HL-60/S4 treated with phorbol 12-myristate 13-acetate at 8.2 ng/mL for 4 days and 3 days (cell line): ENCODE data around the gene PHF21A.
"Not testable (repeated sequence)": the region's sequence is repeated elsewhere in the genome, so short reads cannot be mapped to it uniquely, and the experiment has no call there.

Source experiments
- in situ Hi-C: fragments of 300-500 bp; cut with MboI; formaldehyde crosslinking; loops from 2 replicates; pipeline ENCODE4 v1.15.0; 2022; ENCODE audit warnings: low sequenced_read_pairs

PHF21A gene

DNA sequence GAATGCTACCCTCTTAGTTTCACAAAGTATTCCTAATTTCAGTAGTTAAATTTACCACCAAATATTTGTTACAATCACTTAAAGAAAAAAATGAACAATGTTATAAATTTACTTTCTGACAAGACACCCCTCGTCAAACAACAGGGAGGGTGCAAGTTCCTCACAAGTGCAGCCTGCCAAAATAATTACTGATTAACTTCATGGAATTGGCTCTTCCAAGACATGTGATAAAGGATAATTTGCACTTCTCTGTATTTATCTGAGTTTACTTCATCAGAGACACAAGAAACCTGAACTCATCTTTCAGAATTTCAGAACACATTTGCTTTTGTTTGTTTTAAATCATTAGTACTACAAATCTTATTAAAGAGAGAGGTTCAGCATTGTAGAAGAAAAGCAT, 132.3 kb downstream of the PHF21A start:
- in situ Hi-C loops: no loop called here

DNA sequence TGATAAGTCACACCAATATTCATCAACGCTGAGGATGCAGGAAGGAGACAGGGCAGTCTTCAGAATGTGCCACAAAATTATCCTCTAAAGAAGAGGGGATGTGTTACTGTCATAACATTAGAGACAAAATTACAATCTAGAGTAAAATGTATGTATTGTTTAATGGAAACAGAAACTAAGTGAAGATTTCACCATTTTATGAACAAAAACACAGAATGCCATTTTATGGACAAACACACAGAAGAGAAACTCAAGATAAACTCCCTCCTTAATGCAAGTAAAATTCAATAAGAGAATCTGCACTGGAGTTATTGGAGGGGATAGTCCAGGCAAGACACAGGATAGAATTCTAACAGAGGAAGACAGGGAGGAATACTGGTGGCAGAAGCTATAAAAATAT, 136.0 kb downstream of the PHF21A start:
- in situ Hi-C loops: no loop called here

DNA sequence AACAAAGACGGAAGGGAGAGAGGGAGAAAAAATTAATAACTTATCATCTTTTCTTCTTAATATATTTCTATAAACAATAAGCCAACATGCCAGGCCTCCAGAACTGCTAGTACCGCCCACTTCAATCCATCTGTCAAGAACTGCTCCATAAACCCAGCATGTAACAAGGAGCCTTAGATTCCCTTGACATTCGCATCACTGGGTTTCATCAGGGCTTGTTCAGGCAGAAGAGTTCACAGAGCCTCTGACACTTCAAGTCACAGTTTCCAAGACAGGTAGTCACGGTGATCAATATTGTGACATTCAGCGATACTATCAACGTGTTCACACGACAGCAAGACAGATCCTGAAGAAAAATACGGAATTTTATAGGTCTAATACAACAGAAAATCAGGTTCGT, 137.1 kb downstream of the PHF21A start:
- in situ Hi-C loops: no loop called here

DNA sequence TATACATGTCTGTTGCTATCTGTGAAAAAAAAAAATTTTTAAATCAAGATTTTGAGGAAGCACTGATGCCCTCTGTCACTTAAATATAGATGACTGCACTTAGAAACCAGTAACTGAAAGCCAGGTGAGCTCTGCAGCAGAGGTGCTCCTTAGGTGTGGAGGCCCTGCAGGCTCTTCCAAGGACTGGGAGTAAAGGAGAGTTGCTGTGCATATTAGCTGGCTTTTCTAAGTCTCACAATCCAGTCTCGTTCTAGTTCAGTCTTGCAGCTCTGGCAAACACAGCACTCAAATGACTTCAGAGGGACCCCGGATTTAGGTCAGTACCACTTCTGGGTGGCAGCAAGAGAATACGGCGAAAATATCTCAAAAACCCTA, 137.8 kb downstream of the PHF21A start:
- in situ Hi-C loops: no loop called here

DNA sequence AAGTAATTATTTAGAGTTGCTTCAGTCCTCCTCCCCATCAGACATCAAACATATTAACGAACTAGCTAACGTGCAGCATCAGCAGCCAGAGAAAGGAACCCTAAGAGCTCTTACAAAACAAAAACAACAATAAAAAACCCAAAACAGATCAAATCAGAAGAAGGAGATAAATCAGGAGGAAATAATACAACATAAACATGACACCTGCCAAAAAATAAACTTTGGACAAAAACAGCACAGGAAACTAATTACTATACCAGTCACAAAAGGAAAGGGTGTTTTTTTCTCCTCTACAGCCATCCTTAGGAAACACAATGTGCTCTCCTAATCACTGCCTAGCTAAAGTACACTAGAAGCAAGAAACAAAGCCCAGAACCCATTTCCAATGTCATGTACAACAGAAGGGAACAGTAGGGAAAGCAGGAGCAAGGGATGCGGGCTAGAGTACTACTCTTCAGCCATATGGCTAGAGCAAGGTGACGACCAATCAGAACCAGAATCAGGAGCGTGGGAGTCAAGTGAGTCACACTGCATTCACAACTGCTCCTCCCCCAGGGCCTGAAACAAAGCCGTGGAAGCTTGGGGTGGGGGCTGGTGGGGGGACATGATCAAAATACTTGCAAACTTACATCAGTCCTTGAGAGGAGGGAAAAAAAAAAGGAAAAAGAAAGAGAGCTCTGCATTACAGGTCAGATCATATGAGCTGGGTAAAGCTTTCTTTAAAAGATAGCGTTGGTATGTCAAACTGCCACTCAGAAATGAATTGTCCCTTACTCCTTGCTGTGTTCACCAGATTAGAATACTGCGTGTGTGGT, 138.4 kb downstream of the PHF21A start:
- in situ Hi-C loops: no loop called here

DNA sequence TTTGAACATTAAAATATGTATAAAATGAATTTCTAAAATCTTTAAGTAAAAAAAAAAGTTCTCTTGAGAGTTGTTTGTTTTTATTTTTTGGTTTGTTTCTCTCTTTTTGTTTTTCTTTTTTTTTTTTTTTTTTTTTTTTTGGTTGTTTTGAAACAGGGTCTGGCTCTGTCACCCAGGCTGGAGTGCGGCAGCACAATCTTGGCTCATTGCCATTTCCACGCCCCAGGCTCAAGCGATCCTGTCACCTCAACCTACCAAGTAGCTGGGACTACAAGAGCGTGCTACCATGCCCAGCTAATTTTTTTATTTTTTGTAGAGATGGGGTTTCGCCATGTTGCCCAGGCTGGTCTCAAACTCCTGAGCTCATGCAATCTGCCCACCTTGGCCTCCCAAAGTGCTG, 139.4 kb downstream of the PHF21A start:
- in situ Hi-C loops: not testable (repeated sequence)

DNA sequence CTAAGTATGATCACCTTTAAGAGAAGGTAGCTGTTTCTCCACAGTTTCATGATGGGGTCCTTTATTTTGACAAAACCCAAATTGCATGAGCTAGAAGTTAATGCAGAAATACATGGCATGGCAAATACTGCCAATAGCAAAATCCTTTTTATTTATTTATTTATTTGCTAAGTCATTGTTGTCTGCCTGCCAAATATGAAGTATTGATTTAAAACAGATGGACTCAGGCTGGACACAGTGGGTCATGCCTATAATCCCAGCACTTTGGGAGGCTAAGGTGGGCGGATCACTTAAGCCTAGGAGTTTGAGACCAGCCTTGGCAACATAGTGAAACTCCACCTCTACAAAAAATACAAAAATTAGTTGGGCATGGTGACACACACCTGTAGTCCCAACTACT, 146.4 kb downstream of the PHF21A start:
- in situ Hi-C loops: no loop called here

DNA sequence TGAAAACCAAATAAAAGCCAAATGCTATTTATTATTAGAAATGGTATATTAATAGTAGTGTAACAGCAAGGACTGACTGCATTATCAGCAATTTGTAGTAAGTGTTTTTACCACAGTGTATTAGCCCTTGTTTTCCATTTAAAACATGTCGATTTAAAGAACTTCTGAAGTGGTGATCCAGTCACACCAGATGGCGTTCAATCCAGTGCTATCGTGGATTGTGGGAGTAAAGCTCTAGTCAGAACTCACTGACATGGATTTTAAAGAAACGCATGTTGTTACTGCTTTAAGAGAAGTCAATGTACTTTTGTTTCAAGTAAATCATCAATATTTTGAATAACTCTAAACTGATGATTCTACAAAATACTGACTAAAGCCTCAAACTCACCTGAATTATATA, 147.7 kb downstream of the PHF21A start:
- in situ Hi-C loops: no loop called here

DNA sequence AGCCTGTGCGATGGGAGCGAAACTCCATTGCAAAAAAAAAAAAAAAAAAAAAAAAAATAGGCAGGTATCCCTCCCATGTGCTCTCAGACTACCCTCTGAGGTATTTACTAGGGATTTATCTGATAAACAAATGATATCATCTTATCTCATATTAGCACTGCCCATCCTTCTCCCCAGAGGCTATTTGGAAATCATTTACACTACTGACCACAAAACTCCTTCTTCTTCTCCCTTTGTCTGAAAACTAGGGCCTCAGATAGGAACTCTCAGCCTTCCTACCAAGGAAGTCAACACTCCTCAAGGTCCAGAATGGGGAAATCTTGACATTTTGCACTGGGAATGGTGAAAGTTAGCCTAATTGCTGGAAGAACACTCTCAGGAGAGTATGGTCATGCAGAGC, 152.4 kb downstream of the PHF21A start:
- in situ Hi-C loops: no loop called here

DNA sequence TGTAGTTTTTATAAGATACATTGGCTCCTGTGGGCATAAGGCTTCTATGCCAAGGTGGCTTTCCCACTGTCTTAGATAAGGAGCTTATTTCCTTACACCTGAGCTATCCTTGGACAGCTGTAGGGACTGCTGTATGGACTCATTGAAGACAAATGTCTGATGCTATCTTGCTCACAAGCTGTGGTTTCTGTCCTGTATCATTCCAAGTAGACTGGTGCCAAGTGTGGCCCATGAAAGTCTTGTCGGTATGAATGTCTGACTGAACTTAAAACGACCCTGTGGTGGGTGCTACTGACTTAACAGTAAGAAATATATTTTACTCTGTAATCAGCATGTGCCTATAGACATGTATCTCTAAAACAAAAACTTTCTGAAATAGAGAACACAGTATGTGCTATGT, 153.7 kb downstream of the PHF21A start:
- in situ Hi-C loops: no loop called here

DNA sequence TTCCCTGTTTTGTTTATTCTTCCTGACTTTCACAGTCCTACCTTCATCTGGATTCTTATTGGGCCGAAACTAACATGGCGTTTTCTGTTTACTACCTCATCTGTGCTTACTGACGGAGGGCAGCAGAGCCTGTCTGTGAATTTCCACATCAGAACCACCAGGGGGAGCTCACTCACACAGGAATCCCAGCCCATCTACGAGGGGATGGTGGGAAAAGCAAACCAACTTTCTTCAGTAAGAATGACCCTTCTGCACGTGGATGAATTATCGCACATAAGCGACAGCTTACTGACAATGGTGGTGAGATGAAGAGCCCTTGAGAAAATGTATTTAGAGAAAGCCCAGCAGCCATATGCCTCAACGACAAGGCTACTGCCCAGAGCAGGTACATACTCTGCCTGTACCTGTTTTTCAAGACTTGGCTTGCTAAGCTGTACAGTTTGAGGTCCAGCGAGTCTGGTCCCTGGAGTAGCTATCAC, 156.3 kb downstream of the PHF21A start:
- in situ Hi-C loops: no loop called here

DNA sequence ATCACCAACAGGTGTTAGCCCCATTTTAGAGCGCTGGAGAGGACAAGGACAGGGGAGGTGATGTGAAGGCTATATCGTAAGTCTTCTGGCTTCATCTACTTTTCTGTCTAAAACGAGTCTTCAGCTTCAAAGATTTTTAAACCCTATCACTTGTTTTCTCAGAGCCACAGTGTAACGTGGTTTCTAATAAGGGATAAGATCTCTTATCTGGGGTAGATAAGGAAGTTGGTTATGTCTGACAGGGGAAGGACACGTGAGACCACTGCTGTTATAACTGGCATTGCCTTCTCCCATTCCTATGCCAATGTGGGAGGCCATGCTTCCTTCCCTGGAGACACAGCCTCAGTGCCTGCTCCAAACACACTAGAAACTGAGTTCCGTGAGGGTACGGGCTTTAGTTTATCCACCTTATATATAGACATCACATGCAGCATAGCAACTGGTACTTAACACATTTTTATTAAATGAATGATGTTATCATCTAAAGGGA, 159.5 kb downstream of the PHF21A start:
- in situ Hi-C loops: no loop called here

DNA sequence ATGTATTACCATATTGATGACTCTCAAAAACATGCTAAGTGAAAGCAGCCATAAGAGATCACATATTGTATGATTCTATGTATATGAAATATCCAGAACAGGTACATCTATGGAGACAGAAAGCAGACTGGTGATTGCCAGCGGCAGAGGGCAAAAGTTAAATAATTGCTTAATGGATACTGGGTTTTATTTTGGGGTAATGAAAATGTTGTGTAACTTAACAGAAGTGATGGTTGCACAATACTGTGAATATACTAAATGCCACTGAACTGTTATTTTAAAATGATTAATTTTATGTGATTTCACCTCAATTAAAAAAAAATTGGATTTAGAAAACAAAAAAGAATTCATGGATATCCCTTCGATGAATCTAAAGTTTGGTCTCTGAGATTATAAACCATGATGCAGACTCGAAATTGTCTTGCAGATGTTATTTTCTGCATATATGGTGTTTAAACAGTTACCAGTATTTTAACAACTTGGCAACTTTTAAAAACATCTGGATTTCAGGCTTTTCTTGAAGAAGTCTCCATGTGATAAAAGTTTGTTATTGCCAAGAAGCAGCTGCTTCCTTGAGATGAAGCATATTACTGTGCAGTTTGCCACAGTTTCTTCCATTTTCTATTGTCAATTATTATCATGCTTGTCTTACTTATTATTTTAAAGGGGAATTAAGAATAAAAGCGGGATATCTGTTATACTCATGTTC, 160.7 kb downstream of the PHF21A start:
- in situ Hi-C loops: no loop called here

DNA sequence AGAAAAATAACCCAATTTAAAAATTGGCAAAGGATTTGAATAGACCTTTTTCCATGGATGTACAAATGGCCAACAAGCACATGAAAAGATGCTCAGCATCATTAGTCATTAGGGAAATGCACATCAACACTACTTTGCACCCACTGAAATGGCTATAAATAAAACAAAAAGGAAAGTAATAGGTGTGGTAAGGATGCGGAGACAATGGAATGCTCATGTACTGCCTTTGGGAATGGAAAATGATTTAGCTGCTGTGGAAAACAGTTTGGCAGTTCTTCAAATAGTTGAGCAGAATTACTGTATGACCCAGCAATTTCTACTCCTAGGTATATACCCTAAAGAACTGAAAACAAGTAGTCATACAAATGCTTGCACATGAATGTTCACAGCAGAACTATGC, 161.4 kb downstream of the PHF21A start:
- in situ Hi-C loops: no loop called here

DNA sequence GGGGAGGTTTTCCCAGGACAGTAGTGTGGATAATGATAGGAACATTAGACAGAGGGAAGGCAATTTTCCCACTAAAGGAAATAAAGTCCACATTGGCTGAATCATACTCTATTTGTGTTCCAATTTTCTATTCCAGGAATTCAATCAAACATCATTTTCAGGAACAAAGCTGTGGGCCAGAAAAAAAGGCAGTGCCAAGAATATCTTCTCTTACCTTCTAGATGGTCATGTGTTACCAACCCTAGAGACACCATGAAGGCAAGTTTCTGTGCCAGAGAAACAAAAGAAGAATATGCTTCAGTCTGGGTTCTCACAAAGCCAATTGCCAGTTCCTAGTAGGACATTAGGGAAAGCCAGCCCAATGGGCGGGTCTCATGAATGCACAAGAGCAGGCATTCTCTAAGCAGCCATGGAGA, 171.3 kb downstream of the PHF21A start:
- in situ Hi-C loops: no loop called here

DNA sequence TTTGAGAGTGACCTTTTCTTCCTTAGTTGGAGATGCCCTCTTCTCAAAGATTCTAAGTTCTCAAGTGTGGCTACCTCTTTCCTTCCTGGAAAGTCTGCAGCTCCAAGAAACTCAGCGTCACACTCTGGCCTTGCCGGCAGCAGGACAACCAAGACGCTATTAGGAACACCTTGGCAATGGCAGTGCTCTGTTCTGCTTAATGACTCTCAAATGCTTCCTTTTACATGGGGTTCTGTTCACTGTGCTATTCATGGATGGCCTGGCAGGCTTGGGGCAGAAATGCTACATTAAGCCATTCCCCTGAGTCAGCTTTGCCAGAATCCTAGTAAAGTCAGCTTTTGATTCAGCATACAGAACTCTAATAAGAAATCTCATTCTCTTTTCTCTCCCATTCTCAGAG, 172.9 kb downstream of the PHF21A start:
- in situ Hi-C loops: no loop called here

DNA sequence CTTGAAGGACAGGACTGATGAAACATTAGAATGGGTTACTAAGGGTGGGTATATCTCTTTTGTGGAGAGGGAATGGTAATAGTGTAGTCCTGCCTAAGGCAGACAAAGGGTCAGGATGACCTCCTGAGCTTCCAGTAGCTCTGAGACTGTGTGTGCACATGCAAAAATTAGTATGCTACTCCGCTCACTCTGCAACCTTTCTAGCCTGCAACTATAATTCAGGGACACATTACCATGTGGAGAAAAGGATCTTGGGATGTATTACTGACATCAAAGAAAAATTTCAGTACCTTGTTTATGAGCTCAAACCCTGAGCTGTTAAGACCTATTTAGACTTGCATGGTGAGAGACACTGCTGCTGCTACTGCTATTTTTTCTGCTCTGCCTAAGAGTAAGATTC, 173.4 kb downstream of the PHF21A start:
- in situ Hi-C loops: no loop called here

DNA sequence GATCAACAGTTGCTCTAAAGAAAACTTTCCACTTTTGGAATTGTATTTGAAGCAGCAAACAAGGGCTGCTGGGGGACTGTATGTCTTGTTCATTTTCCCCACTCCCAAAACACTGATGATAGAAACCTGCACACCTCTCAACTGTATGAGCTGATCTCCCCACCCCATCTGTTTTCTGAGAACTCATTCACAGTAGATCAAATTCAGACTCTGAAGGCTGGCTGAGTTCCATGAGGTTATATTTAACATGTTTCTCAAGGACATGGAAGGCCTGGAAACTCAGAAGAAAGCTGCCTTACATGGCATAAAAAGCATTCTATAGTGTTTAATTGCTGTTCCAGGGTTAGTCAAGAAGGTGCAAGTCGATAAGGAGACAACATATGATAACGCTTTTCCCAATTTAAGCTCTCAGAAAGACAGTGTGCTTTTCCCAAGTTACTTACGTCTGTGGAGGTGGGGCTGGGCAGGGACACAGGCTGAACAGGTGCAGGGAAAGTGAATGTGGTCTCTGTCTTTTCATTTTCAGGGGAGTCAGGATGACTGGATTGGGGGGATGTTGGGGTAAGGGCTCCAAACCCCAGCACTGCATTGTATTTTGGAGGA, 175.8 kb downstream of the PHF21A start:
- in situ Hi-C loops: no loop called here

DNA sequence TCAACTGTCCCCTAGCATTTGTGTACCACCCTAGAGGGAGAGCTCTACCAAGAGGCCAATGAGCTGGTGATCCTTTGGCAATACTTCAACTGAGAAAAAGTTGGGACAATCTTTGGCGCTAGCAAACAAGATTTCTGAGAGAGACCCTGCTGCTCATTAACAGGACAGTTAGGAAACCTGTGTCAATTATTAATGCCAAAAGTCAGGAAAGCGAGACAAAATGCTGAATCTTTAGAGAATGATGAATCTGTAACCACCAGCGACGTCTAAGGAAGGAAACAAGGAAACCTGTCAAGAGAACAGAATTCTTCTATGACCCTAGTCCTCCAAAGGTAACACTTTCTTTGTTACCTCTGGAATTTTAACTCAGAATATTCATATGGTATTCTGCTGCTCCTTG, 178.9 kb downstream of the PHF21A start:
- in situ Hi-C loops: no loop called here

DNA sequence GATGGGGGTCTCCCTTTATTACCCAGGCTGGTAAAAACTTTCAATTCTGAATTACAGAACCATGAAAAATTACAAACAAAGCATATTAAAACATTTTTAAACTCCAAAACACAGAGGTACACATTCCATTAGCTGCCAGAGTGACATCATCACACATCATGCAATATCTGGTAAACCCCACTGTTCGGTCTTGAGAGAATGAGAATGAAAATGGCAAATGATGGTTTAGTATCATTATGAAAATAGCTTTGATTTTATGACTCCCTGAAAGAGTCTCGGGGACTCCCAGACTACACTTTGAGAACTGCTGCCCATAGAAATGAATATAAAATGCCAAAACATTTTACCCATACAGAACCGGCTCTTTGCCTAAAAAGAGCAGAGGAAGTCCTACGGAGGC, 180.0 kb downstream of the PHF21A start:
- in situ Hi-C loops: no loop called here

DNA sequence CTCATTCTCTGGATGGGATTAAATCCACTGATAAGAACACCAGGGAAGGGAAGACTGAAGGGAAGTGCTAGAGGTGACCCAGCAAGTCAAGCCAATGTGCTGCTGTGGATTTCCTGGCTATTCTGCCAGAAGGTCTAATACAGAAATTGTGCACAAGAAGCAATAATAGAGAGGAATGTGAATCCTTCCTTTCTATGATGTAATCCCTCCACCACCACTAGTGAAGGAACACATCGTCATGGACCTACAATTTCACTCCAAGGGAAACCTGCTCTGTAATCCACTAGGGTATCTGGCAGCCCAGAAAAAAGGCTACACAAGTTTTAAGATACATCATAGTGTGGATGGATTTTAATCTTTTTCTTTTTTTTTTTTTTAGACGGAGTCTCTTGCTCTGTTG, 181.4 kb downstream of the PHF21A start:
- in situ Hi-C loops: no loop called here

DNA sequence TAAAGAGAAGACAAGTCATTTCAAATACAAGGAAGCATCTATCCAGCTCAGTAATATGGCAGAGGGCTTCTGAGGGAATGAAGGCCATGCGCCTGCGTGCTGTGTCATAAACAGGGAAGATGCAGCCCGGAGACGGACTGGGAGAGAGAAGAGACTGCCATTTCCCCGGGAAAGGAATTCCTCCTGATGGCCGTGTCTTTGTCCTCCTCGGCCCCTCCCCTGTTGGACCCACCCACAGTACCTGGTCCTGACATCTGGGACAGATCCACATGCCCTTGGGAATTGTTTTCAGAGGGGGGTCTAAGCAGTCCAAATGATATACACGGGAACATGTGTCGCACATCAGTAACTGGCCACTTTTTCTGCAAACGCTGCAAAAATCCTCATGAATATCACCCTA, 183.3 kb downstream of the PHF21A start:
- in situ Hi-C loops: no loop called here
